ENCODE measurements around the gene NKPD1. TPM values are rescaled to one million over a fixed set of nuclear protein-coding genes. Genes with fewer than 3 reads are reported as not detected.

The NKPD1 gene
- total RNA-seq, 4 donors from 2014 or later, result 0.16 to 0.39 TPM; not detected in 2

- Histone ChIP-seq H3K9me3 (no peaks in the 10 kb centered on the region), H3K27ac (no peak overlapping the region), H3K4me3 (no peak overlapping the region), H3K36me3 (peaks cover 0 to 1% of the 10 kb centered on the region in 2 donors), H3K4me1 (peaks cover 0 to 14% (median 0%) of the 10 kb centered on the region in 3 donors), H3K27me3 (peaks cover 44% of the 10 kb centered on the region)
- ATAC-seq, result no peak
- TF ChIP-seq POLR2A (IDR thresholded peaks at IDR 0.05) (no peak), EP300 (IDR thresholded peaks at IDR 0.05) (no peak), CTCF (IDR thresholded peaks at IDR 0.05) (no peak), POLR2AphosphoS5 (IDR thresholded peaks at IDR 0.05) (no peak)
- WGBS, 2 donors (ENCODE audit: low coverage in 1 of 2), result 67 to 80% methylated on average over 1 to 2 of the region's 15 CpGs
Measured at GRCh38 chr19:45163751-45164460, 3.1 kb upstream of the NKPD1 start.

- ATAC-seq, result no peak
- no CpG with 5 or more reads among the region's 17 CpGs for WGBS, 2 donors (ENCODE audit: low coverage in 1 of 2)
Measured at GRCh38 chr19:45163156-45163555, 2.4 kb upstream of the NKPD1 start.

GRCh38 chr19:45162608-45163143 is 1.9 kb upstream of the NKPD1 start:
- Histone ChIP-seq H3K4me1 (peaks cover 0 to 14% (median 0%) of the 10 kb centered on the region in 3 donors), H3K4me3 (no peak overlapping the region), H3K27me3 (peaks cover 57% of the 10 kb centered on the region), H3K9me3 (no peaks in the 10 kb centered on the region), H3K36me3 (no peaks in the 10 kb centered on the region), H3K27ac (no peak overlapping the region)
- WGBS, 2 donors (ENCODE audit: low coverage in 1 of 2), result 75% methylated on average over 5 of the region's 18 CpGs; no CpG with 5 or more reads in 1 of the 2 donors
- ATAC-seq, result no peak
- no peak for TF ChIP-seq POLR2AphosphoS5 (IDR thresholded peaks at IDR 0.05)
- no peak for TF ChIP-seq CTCF (IDR thresholded peaks at IDR 0.05)
- no peak for TF ChIP-seq POLR2A (IDR thresholded peaks at IDR 0.05)
- TF ChIP-seq EP300 (IDR thresholded peaks at IDR 0.05), result no peak

More at GRCh38 chr19:45163156-45163555, 2.4 kb upstream of the NKPD1 start:
- peaks cover 52% of the 10 kb centered on the region for H3K27me3 ChIP-seq
- H3K36me3 ChIP-seq, result no peaks in the 10 kb centered on the region
- peaks cover 0 to 14% (median 0%) of the 10 kb centered on the region in 3 donors for H3K4me1 ChIP-seq
- H3K27ac ChIP-seq, result no peak overlapping the region
- no peaks in the 10 kb centered on the region for H3K9me3 ChIP-seq
- TF ChIP-seq EP300 (IDR thresholded peaks at IDR 0.05) (no peak), POLR2A (IDR thresholded peaks at IDR 0.05) (no peak), CTCF (IDR thresholded peaks at IDR 0.05) (no peak), POLR2AphosphoS5 (IDR thresholded peaks at IDR 0.05) (no peak)
- H3K4me3 ChIP-seq, result no peak overlapping the region

- no peak for ATAC-seq
- H3K27me3 ChIP-seq, result peaks cover 62% of the 10 kb centered on the region
- no peak for TF ChIP-seq POLR2A (IDR thresholded peaks at IDR 0.05)
- peak in 3 of 4 experiments; percentile 16 to 51 (median 35) for TF ChIP-seq CTCF (IDR thresholded peaks at IDR 0.05)
Measured at GRCh38 chr19:45161738-45162607, 1.2 kb upstream of the NKPD1 start.

More at GRCh38 chr19:45161738-45162607, 1.2 kb upstream of the NKPD1 start:
- 24 to 80% methylated on average over 2 to 5 of the region's 32 CpGs for WGBS, 2 donors (ENCODE audit: low coverage in 1 of 2)
- Histone ChIP-seq H3K9me3 (no peaks in the 10 kb centered on the region), H3K27ac (no peak overlapping the region), H3K4me1 (peaks cover 0 to 14% (median 0%) of the 10 kb centered on the region in 3 donors), H3K36me3 (no peaks in the 10 kb centered on the region), H3K4me3 (no peak overlapping the region)
